Measurements from ENCODE around the gene EFNA2. TPM values are rescaled to one million over a fixed set of nuclear protein-coding genes. Genes with fewer than 3 reads are reported as not detected.
A peak's percentile ranks its signal among the peaks of the same experiment; 100 is the strongest.

Gene EFNA2
- total RNA-seq, 1 donor from 2014 or later = 28.0 TPM

GRCh38 chr19:1239420-1239795 is 46.3 kb upstream of the EFNA2 start:
- Mint-ChIP-seq H3K4me1 (peaks cover 17% of the 10 kb centered on the region), H3K27ac (ENCODE audit: unreplicated experiment) (no peak overlapping the region), H3K36me3 (ENCODE audit: low read depth) (no peaks in the 10 kb centered on the region), H3K27me3 (ENCODE audit: low read depth) (no peaks in the 10 kb centered on the region), H3K9me3 (no peaks in the 10 kb centered on the region), H3K4me3 (peak overlapping the region; percentile 87)
- no peak for DNase-seq (ENCODE audit: low read depth, low spot score)
- no peak for TF ChIP-seq CTCF (conservative IDR thresholded peaks at IDR 0.05)

GRCh38 chr19:1239796-1240737 is 45.6 kb upstream of the EFNA2 start:
- Mint-ChIP-seq H3K4me1 (peaks cover 20% of the 10 kb centered on the region), H3K4me3 (peak overlapping the region; percentile 91), H3K27ac (ENCODE audit: unreplicated experiment) (no peak overlapping the region), H3K36me3 (ENCODE audit: low read depth) (no peaks in the 10 kb centered on the region), H3K9me3 (no peaks in the 10 kb centered on the region), H3K27me3 (ENCODE audit: low read depth) (peaks cover 2% of the 10 kb centered on the region)
- peak; percentile 94 for TF ChIP-seq CTCF (conservative IDR thresholded peaks at IDR 0.05)
- DNase-seq (ENCODE audit: low read depth, low spot score) = peak; percentile 96

- no peak for DNase-seq (ENCODE audit: low read depth, low spot score)
- H3K27ac Mint-ChIP-seq (ENCODE audit: unreplicated experiment) = no peak overlapping the region
- H3K9me3 Mint-ChIP-seq = no peaks in the 10 kb centered on the region
- peaks cover 2% of the 10 kb centered on the region for H3K27me3 Mint-ChIP-seq (ENCODE audit: low read depth)
- TF ChIP-seq CTCF (conservative IDR thresholded peaks at IDR 0.05) = no peak
- H3K36me3 Mint-ChIP-seq (ENCODE audit: low read depth) = no peaks in the 10 kb centered on the region
- peak overlapping the region; percentile 91 for H3K4me3 Mint-ChIP-seq
- H3K4me1 Mint-ChIP-seq = peaks cover 20% of the 10 kb centered on the region
Measured at GRCh38 chr19:1240925-1241324, 44.7 kb upstream of the EFNA2 start.

- TF ChIP-seq CTCF (conservative IDR thresholded peaks at IDR 0.05) = no peak
- peak within 1 kb of the TSS; percentile 91 for H3K4me3 Mint-ChIP-seq
- H3K27ac Mint-ChIP-seq (ENCODE audit: unreplicated experiment) = peak within 1 kb of the TSS; percentile 92
Measured at GRCh38 chr19:1241417-1242095, 44.1 kb upstream of the EFNA2 start, which contains the start of gene ATP5F1D. TSS of gene ATP5F1D (plus strand) at chr19:1241751. CDS start at chr19:1241851, 100 bp downstream.

GRCh38 chr19:1243768-1244692 is 41.6 kb upstream of the EFNA2 start:
- no peak overlapping the region for H3K27ac Mint-ChIP-seq (ENCODE audit: unreplicated experiment)
- H3K36me3 Mint-ChIP-seq (ENCODE audit: low read depth) = no peaks in the 10 kb centered on the region
- H3K9me3 Mint-ChIP-seq = no peaks in the 10 kb centered on the region
- peak overlapping the region; percentile 89 for H3K4me3 Mint-ChIP-seq
- peak; percentile 84 for DNase-seq (ENCODE audit: low read depth, low spot score)
- H3K4me1 Mint-ChIP-seq = peaks cover 12% of the 10 kb centered on the region
- TF ChIP-seq CTCF (conservative IDR thresholded peaks at IDR 0.05) = peak; percentile 93
- peaks cover 2% of the 10 kb centered on the region for H3K27me3 Mint-ChIP-seq (ENCODE audit: low read depth)

More at GRCh38 chr19:1241417-1242095, 44.1 kb upstream of the EFNA2 start, which contains the start of gene ATP5F1D:
- H3K36me3 Mint-ChIP-seq (ENCODE audit: low read depth) = no peaks in the 10 kb centered on the region
- DNase-seq (ENCODE audit: low read depth, low spot score) = peak; percentile 81
- H3K4me1 Mint-ChIP-seq = peaks cover 20% of the 10 kb centered on the region
- H3K9me3 Mint-ChIP-seq = no peaks in the 10 kb centered on the region
- H3K27me3 Mint-ChIP-seq (ENCODE audit: low read depth) = peaks cover 2% of the 10 kb centered on the region

Data from neural crest cell (in vitro differentiated cells).